Measurements from ENCODE around the gene TRAPPC12.
A peak's percentile ranks its signal among the peaks of the same experiment; 100 is the strongest.
"Not testable (repeated sequence)": the region's sequence is repeated elsewhere in the genome, so short reads cannot be mapped to it uniquely, and the experiment has no call there.

Gene TRAPPC12

GRCh38 chr2:3369340-3370181 lies 9.9 kb upstream of the TRAPPC12 start:
- not testable (repeated sequence) for DNase-seq (ENCODE audit: low spot score)

DNA sequence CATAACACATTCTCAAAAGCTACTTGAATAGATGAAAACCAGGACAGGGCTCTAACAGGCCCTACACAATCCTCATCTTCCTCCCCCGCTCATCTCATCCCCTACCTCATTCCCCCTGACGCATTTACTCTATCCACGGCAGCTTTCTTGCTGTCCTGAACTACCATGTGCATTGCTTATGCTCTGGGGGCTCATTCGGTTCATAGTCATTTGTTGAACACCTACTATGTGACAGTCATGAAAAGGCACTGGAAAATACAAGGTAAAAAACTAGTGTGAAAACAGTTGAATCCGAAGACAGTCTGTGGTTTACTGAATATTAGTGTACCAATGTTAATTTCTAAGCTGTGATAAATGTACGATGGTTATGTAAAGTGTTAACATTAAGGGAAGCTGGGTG lies 2.7 kb upstream of the TRAPPC12 start:
- DNase-seq (ENCODE audit: low spot score) = no peak

- DNase-seq (ENCODE audit: low spot score) = peak; percentile 49
Measured at GRCh38 chr2:3377279-3377611, 2.2 kb upstream of the TRAPPC12 start.

GRCh38 chr2:3377612-3378432 lies 1.7 kb upstream of the TRAPPC12 start, which contains the start of gene EIPR1:
EIPR1 (minus strand) TSS chr2:3377818; CDS start chr2:3377689, 129 bp downstream.
- peak; percentile 98 for DNase-seq (ENCODE audit: low spot score)

GRCh38 chr2:3379339-3379646 lies 201 bp upstream of the TRAPPC12 start:
- DNase-seq (ENCODE audit: low spot score) = no peak

DNA sequence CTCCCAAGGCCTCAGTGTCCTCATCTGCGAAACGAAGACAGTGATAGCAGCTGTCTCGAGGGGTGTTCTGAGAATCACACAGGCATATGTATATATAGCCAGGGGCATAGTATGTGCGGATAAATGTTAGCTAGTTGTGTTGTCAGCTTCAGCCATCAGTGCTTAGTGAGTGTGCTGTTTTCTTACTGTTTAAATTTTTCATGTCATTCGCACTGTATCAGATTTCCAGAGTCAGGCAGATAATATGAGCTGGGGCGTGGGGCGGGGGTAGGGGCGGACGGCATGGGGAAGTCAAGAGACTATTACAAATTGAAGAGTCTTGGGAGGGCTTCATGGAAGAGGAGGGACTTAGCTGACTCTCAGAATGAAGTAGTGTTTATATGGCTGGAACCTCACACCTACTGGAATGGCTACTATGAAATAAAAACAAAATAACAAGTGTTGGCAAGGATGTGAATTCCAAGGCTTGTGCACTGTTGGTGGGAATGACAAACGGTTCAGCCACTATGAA lies 7.0 kb downstream of the TRAPPC12 start:
- DNase-seq (ENCODE audit: low spot score) = no peak

GRCh38 chr2:3387011-3387410 lies 7.5 kb downstream of the TRAPPC12 start:
- DNase-seq (ENCODE audit: low spot score) = no peak

DNA sequence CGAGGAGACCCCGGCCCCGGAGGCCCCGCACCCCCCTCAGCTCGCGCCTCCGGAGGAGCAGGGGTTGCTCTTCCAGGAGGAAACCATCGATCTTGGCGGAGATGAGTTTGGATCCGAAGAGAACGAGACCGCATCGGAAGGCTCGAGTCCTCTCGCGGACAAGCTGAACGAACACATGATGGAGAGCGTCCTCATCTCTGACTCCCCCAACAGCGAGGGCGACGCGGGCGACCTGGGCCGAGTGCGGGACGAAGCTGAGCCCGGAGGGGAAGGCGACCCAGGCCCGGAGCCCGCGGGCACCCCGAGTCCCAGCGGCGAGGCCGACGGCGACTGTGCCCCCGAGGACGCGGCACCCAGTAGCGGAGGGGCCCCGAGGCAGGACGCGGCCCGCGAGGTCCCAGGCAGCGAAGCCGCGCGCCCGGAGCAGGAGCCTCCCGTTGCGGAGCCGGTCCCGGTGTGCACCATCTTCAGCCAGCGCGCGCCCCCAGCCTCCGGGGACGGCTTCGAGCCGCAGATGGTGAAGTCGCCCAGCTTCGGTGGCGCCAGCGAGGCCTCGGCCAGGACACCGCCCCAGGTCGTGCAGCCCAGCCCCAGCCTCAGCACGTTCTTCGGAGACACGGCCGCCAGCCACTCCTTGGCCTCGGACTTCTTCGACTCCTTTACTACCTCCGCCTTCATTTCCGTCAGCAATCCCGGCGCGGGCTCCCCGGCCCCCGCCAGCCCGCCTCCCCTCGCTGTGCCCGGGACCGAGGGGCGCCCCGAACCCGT lies 8.3 kb downstream of the TRAPPC12 start:
- no peak for DNase-seq (ENCODE audit: low spot score)

GRCh38 chr2:3388412-3388738 lies 8.9 kb downstream of the TRAPPC12 start:
- DNase-seq (ENCODE audit: low spot score) = no peak

- no peak for DNase-seq (ENCODE audit: low spot score)
Measured at GRCh38 chr2:3389193-3389592, 9.7 kb downstream of the TRAPPC12 start.

DNA sequence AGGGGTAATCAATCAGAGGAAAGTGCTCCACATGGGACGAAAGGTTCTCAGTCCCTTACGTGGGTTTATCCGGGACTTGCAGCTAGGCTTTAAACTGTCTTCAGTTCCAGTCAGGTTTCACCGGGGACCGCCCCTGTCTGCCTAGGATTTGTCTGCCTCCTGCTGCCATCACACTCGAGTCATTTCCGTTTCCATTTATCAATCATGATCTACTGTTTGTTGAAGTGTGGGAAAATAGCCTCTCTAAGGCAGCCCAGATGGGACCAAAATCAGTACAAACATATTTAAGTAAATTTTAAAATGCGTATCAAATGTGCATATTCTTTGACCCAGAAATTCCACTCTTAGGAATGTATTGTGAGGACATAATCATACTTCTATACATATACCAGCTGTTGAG lies 10.5 kb downstream of the TRAPPC12 start:
- no peak for DNase-seq (ENCODE audit: low spot score)

- DNase-seq (ENCODE audit: low spot score) = no peak
Measured at GRCh38 chr2:3392216-3392615, 12.7 kb downstream of the TRAPPC12 start.

GRCh38 chr2:3396920-3397559 lies 17.5 kb downstream of the TRAPPC12 start:
- no peak for DNase-seq (ENCODE audit: low spot score)

GRCh38 chr2:3398857-3399256 lies 19.4 kb downstream of the TRAPPC12 start:
- DNase-seq (ENCODE audit: low spot score) = no peak

GRCh38 chr2:3399381-3399780 lies 19.9 kb downstream of the TRAPPC12 start:
- no peak for DNase-seq (ENCODE audit: low spot score)

- no peak for DNase-seq (ENCODE audit: low spot score)
Measured at GRCh38 chr2:3399829-3400228, 20.3 kb downstream of the TRAPPC12 start.

DNA sequence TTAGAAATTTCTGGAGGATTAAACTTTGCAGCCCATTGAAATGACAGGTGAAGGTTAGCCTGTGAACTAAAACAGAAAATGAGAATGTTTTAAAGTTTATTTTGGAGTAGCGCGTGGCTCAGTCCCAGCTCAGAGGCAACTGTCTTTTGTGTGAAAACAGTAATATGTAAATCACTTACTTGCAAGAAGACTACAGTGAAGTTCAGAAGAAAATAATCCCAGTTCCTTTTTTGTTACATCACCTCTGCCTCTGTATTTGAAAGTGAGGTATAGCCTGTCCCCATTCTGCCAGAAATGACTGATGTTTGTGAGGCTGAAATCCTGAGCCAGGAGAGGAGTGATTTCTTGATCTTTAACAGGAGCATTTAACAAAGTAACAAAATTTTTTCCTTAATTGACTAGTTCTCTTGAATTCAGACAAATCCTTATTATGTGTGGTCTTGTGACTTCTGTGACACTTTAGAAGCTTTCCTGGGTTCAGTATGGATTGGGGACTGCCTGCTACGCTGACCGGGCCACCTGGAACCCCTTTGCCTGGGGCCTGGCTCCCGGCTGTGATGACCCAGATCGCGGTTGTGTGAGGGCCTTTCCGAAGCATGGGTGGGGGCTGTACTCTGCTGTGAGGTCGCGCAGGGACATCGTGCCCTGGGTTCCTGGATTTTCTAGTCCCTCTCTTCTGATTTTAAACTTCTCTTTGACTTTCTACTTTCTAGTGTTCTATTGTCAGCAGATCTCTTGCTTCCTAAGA lies 24.3 kb downstream of the TRAPPC12 start:
- DNase-seq (ENCODE audit: low spot score) = no peak

- no peak for DNase-seq (ENCODE audit: low spot score)
Measured at GRCh38 chr2:3404349-3404894, 24.9 kb downstream of the TRAPPC12 start.

GRCh38 chr2:3405307-3405706 lies 25.8 kb downstream of the TRAPPC12 start:
- DNase-seq (ENCODE audit: low spot score) = no peak

DNA sequence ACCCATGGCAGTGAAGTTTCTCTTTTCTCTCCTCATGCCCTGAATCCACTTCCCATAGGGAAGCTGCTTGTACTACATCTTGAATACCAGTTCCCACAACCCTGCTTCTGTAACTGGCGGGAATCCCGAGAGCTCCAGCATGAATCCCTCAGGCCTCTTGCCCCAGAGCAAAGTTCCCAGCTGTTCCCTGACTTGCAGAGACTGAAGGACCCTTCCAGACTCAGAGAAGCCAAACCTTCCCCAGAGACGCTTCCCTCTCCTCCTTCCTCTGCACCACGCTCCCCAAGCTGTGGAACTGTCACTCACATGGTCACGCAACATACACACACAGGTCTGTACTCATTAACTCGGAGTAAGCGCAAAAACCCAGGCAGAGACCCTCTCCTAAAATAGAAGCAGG lies 26.4 kb downstream of the TRAPPC12 start:
- no peak for DNase-seq (ENCODE audit: low spot score)

DNA sequence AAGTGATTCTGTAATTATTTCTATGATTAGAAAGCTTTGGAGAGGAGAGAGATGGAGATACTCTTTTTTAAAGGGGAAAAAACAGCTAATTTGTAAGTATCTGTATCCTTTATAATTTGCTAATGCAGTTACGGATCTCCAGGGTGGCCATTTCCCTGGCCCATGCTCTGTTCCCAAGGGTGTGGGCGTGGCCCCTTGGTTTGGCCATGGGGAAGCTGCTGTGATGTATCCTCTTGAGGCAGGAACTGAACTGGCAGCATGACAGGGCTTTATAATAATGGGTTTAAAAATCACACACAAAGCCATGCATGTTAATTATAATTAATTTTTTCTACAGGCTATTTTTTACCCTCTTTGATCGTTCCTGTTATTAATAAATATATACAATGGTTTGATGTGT lies 27.0 kb downstream of the TRAPPC12 start:
- DNase-seq (ENCODE audit: low spot score) = no peak

Data from SW480 (cell line).